Measurements from ENCODE around the gene SEMA4B.

The SEMA4B gene

GRCh38 chr15:90203922-90204321, 2.8 kb downstream of the SEMA4B start:
- DNase-seq (ENCODE audit: low spot score) = no peak

- no peak for DNase-seq (ENCODE audit: low spot score)
Measured at GRCh38 chr15:90205050-90205848, 4.1 kb downstream of the SEMA4B start.

- no peak for DNase-seq (ENCODE audit: low spot score)
Measured at GRCh38 chr15:90205886-90206285, 4.8 kb downstream of the SEMA4B start.

GRCh38 chr15:90207252-90207651, 6.1 kb downstream of the SEMA4B start:
- no peak for DNase-seq (ENCODE audit: low spot score)

- no peak for DNase-seq (ENCODE audit: low spot score)
Measured at GRCh38 chr15:90208356-90208755, 7.2 kb downstream of the SEMA4B start.

- DNase-seq (ENCODE audit: low spot score) = no peak
Measured at GRCh38 chr15:90209591-90209990, 8.5 kb downstream of the SEMA4B start.

- no peak for DNase-seq (ENCODE audit: low spot score)
Measured at GRCh38 chr15:90210593-90210992, 9.5 kb downstream of the SEMA4B start.

- DNase-seq (ENCODE audit: low spot score) = no peak
Measured at GRCh38 chr15:90211009-90211408, 9.9 kb downstream of the SEMA4B start.

- no peak for DNase-seq (ENCODE audit: low spot score)
Measured at GRCh38 chr15:90211440-90212143, 10.5 kb downstream of the SEMA4B start.

- DNase-seq (ENCODE audit: low spot score) = no peak
Measured at GRCh38 chr15:90212221-90213098, 11.3 kb downstream of the SEMA4B start.

- no peak for DNase-seq (ENCODE audit: low spot score)
Measured at GRCh38 chr15:90213122-90213817, 12.1 kb downstream of the SEMA4B start.

- no peak for DNase-seq (ENCODE audit: low spot score)
Measured at GRCh38 chr15:90213818-90214204, 12.7 kb downstream of the SEMA4B start.

- peak; percentile 38 for DNase-seq (ENCODE audit: low spot score)
Measured at GRCh38 chr15:90214553-90215196, 13.5 kb downstream of the SEMA4B start.

- DNase-seq (ENCODE audit: low spot score) = no peak
Measured at GRCh38 chr15:90217671-90218394, 16.7 kb downstream of the SEMA4B start.

- peak; percentile 64 for DNase-seq (ENCODE audit: low spot score)
Measured at GRCh38 chr15:90219421-90220141, 18.5 kb downstream of the SEMA4B start.

- peak; percentile 93 for DNase-seq (ENCODE audit: low spot score)
Measured at GRCh38 chr15:90221246-90221900, 20.2 kb downstream of the SEMA4B start.

GRCh38 chr15:90222547-90222946, 21.4 kb downstream of the SEMA4B start:
- no peak for DNase-seq (ENCODE audit: low spot score)

GRCh38 chr15:90223441-90224165, 22.5 kb downstream of the SEMA4B start:
- DNase-seq (ENCODE audit: low spot score) = no peak

GRCh38 chr15:90225047-90225446, 23.9 kb downstream of the SEMA4B start:
- DNase-seq (ENCODE audit: low spot score) = no peak
